Keratinocyte (primary cell): Measurements from ENCODE around the gene GNG5. TPM values are rescaled to one million over a fixed set of nuclear protein-coding genes. Genes with fewer than 3 reads are reported as not detected.

Source experiments
- DNase-seq: peaks from one replicate; pipeline ENCODE4 v3.0.0-alpha.2; 2011; ENCODE audit warnings: low read depth, missing footprints, low spot score
- FAIRE-seq: peaks from 2 replicates; lab custom pipeline; 2011; peaks lifted over from hg19 to GRCh38; lab: Jason Lieb, UNC
- H2AFZ ChIP-seq: 2 replicates; pipeline ENCODE4 v1.6.0; 2012; ENCODE audit warnings: low read length, control low read depth, inconsistent platforms; ENCODE audit not compliant: control insufficient read depth
- H3K27ac ChIP-seq: 2 replicates; pipeline ENCODE4 v1.5.1; 2011; ENCODE audit warnings: low read length; ENCODE audit not compliant: control insufficient read depth, insufficient read depth
- H3K27me3 ChIP-seq: 3 replicates; pipeline ENCODE4 v1.6.0; 2011; ENCODE audit warnings: low read length; ENCODE audit not compliant: control insufficient read depth, insufficient read depth; ENCODE audit errors: extremely low read depth
- H3K36me3 ChIP-seq, 2 experiments: 2 replicates in 1 of 2; 3 replicates in 1 of 2; pipeline ENCODE4 v1.5.1; 2011; ENCODE audit warnings: low read length in 2 of 2, mild to moderate bottlenecking in 1 of 2; ENCODE audit not compliant: control insufficient read depth in 2 of 2, insufficient read depth in 2 of 2; ENCODE audit errors: extremely low read depth in 1 of 2
- H3K4me1 ChIP-seq: 3 replicates; pipeline ENCODE4 v1.5.1; 2011; ENCODE audit warnings: low read length; ENCODE audit not compliant: control insufficient read depth, insufficient read depth; ENCODE audit errors: extremely low read depth
- H3K4me2 ChIP-seq: 3 replicates; pipeline ENCODE4 v1.6.0; 2011; ENCODE audit warnings: low read depth, low read length; ENCODE audit not compliant: control insufficient read depth, insufficient read depth; ENCODE audit errors: extremely low read depth
- H3K4me3 ChIP-seq, 3 experiments: fragments of 200-600 bp in 1 of 3; sonication (generic) in 1 of 3; 2 replicates in 2 of 3; 3 replicates in 1 of 3; pipeline ENCODE4 v1.5.1; 2011 to 2016; ENCODE audit warnings: low read length in 3 of 3, mild to moderate bottlenecking in 3 of 3, control low read depth in 2 of 3, inconsistent platforms in 1 of 3, low read depth in 1 of 3, mixed read lengths in 1 of 3, mixed run types in 1 of 3, moderate library complexity in 1 of 3; ENCODE audit not compliant: control insufficient read depth in 2 of 3, insufficient read depth in 2 of 3; ENCODE audit errors: extremely low read depth in 1 of 3
- H3K79me2 ChIP-seq: 2 replicates; pipeline ENCODE4 v1.6.0; 2012; ENCODE audit warnings: low read length; ENCODE audit not compliant: control insufficient read depth, insufficient read depth
- H3K9ac ChIP-seq: 3 replicates; pipeline ENCODE4 v1.6.0; 2011; ENCODE audit warnings: low read length; ENCODE audit not compliant: control insufficient read depth, insufficient read depth; ENCODE audit errors: extremely low read depth
- H3K9me1 ChIP-seq: 3 replicates; pipeline ENCODE4 v1.6.0; 2011; ENCODE audit warnings: low read length; ENCODE audit not compliant: control insufficient read depth, insufficient read depth; ENCODE audit errors: extremely low read depth
- H3K9me3 ChIP-seq: 2 replicates; pipeline ENCODE4 v1.5.1; 2012; ENCODE audit warnings: low read depth, low read length; ENCODE audit not compliant: control insufficient read depth
- H4K20me1 ChIP-seq: 3 replicates; pipeline ENCODE4 v1.6.0; 2011; ENCODE audit warnings: low read length; ENCODE audit not compliant: control insufficient read depth, insufficient read depth; ENCODE audit errors: extremely low read depth
- CTCF ChIP-seq, 3 experiments: IDR thresholded peaks in 1 of 3; conservative IDR thresholded peaks in 1 of 3; optimal IDR thresholded peaks in 1 of 3; 2 replicates in 2 of 3; 3 replicates in 1 of 3; pipeline versions ENCODE3 to v1.5.1; 2011; ENCODE audit warnings: low read length in 3 of 3, mild to moderate bottlenecking in 3 of 3, moderate library complexity in 2 of 3, control low read depth in 1 of 3, inconsistent platforms in 1 of 3; ENCODE audit not compliant: insufficient read depth in 2 of 3; ENCODE audit errors: extremely low read depth in 1 of 3
- EZH2 ChIP-seq: IDR thresholded peaks from one replicate; pipeline ENCODE4 v1.6.1; 2012; ENCODE audit warnings: inconsistent platforms, mild to moderate bottlenecking, low read length, moderate library complexity
- dilution Hi-C: fragments of 300-500 bp; cut with MboI; formaldehyde crosslinking; loops from one replicate; pipeline ENCODE4 v1.7.0; 2020; ENCODE audit warnings: low sequenced_read_pairs; ENCODE audit not compliant: extremely low pct_ligation_motif_present
- polyA minus RNA-seq, 3 experiments: library from RNA; depleted of rRNA, polyadenylated mRNA; stranded (reverse); fragments of >200 nt; gene quantifications; 1 replicate in 1 of 3; 2 replicates in 1 of 3; 3 replicates in 1 of 3; pipeline ENCODE4 v1.2.3, GENCODE V29; 2011
- polyA plus RNA-seq, 5 experiments: library from polyadenylated mRNA; depleted of rRNA in 3 of 5; stranded (reverse) in 3 of 5; stranded (forward) in 1 of 5; unstranded in 1 of 5; fragments of >200 nt; gene quantifications; 1 replicate in 1 of 5; 2 replicates in 3 of 5; 3 replicates in 1 of 5; pipeline versions ENCODE4 v1.2.1 to v1.2.3, GENCODE V29; 2011 to 2012; ENCODE audit warnings: missing spikeins in 2 of 5, low read depth in 1 of 5, low replicate concordance in 1 of 5

Gene GNG5
- polyA plus RNA-seq (126 to 167 TPM (median 132 TPM) in 3 replicates), polyA minus RNA-seq (32.4 to 39.2 TPM (median 34.1 TPM) in 3 replicates)
- polyA plus RNA-seq (2011; ENCODE audit: low read depth) = 77.3 TPM
- polyA plus RNA-seq (2011; cell fraction: cytosol; rRNA removed) = 125 and 174 TPM in 2 replicates
- 46.1 and 51.3 TPM in 2 replicates for polyA plus RNA-seq (2011; cell fraction: nucleus; rRNA removed)
- 189 and 225 TPM in 2 replicates for polyA plus RNA-seq (2012; ENCODE audit: low replicate concordance)
- polyA minus RNA-seq (2011; cell fraction: cytosol; rRNA and poly(A)+ RNA removed) = 92.7 TPM
- polyA minus RNA-seq (2011; cell fraction: nucleus; rRNA and poly(A)+ RNA removed) = 17.8 TPM in 2 replicates

GRCh38 chr1:84506002-84506728 lies at the start of gene GNG5, which contains the start of gene SPATA1:
TSS of gene GNG5 (minus strand) at chr1:84506581. CDS start at chr1:84506091, 490 bp downstream.
TSS of gene SPATA1 (plus strand) at chr1:84506386. CDS start at chr1:84516360, 9,974 bp downstream.
- peak within 1 kb of the TSS; percentile 97 for H3K27ac ChIP-seq
- peaks cover 45% of the 10 kb centered on the region for H3K79me2 ChIP-seq
- peak within 1 kb of the TSS; percentile 65 to 100 (median 99) for H3K4me3 ChIP-seq
- DNase-seq (peak; percentile 52), FAIRE-seq (peak; percentile 56)
- no peaks in the 10 kb centered on the region for H3K9me1 ChIP-seq
- H3K9ac ChIP-seq = peak within 1 kb of the TSS; percentile 98
- TF ChIP-seq EZH2 (no peak), CTCF (optimal IDR thresholded peaks at IDR 0.05 in 1 of 3, IDR thresholded peaks at IDR 0.05 in 1 of 3, conservative IDR thresholded peaks at IDR 0.05 in 1 of 3; ENCODE audit: extremely low read depth in 1 of 3, insufficient read depth in 2 of 3, low read length in 3 of 3) (no peak)
- peak within 1 kb of the TSS; percentile 89 for H2AFZ ChIP-seq
- peaks cover 0 to 3% of the 10 kb centered on the region in 2 experiments for H3K36me3 ChIP-seq
- H3K27me3 ChIP-seq = no peaks in the 10 kb centered on the region
- peaks cover 2% of the 10 kb centered on the region for H4K20me1 ChIP-seq
- dilution Hi-C loops = no loop called here
- H3K9me3 ChIP-seq = no peaks in the 10 kb centered on the region
- peak within 1 kb of the TSS; percentile 98 for H3K4me2 ChIP-seq
- peaks cover 15% of the 10 kb centered on the region for H3K4me1 ChIP-seq

GRCh38 chr1:84550826-84551225 lies 44.4 kb upstream of the GNG5 start:
- no peak overlapping the region for H2AFZ ChIP-seq
- no peak for TF ChIP-seq CTCF (optimal IDR thresholded peaks at IDR 0.05 in 1 of 3, IDR thresholded peaks at IDR 0.05 in 1 of 3, conservative IDR thresholded peaks at IDR 0.05 in 1 of 3; ENCODE audit: extremely low read depth in 1 of 3, insufficient read depth in 2 of 3, low read length in 3 of 3)
- TF ChIP-seq EZH2 = no peak
- no peaks in the 10 kb centered on the region for H3K9me1 ChIP-seq
- no peak overlapping the region for H3K4me3 ChIP-seq
- no peaks in the 10 kb centered on the region for H3K9me3 ChIP-seq
- H4K20me1 ChIP-seq = no peaks in the 10 kb centered on the region
- H3K27ac ChIP-seq = no peak overlapping the region
- dilution Hi-C loops = no loop called here
- no peaks in the 10 kb centered on the region for H3K36me3 ChIP-seq
- no peak overlapping the region for H3K4me2 ChIP-seq
- no peaks in the 10 kb centered on the region for H3K4me1 ChIP-seq
- no peaks in the 10 kb centered on the region for H3K79me2 ChIP-seq
- FAIRE-seq (no peak), DNase-seq (no peak)
- no peak overlapping the region for H3K9ac ChIP-seq
- no peaks in the 10 kb centered on the region for H3K27me3 ChIP-seq
